ENCODE measurements around the gene RAET1L. TPM values are rescaled to one million over a fixed set of nuclear protein-coding genes. Genes with fewer than 3 reads are reported as not detected.
A peak's percentile ranks its signal among the peaks of the same experiment; 100 is the strongest.
"Not testable (repeated sequence)": the region's sequence is repeated elsewhere in the genome, so short reads cannot be mapped to it uniquely, and the experiment has no call there.

The RAET1L gene, protein sequence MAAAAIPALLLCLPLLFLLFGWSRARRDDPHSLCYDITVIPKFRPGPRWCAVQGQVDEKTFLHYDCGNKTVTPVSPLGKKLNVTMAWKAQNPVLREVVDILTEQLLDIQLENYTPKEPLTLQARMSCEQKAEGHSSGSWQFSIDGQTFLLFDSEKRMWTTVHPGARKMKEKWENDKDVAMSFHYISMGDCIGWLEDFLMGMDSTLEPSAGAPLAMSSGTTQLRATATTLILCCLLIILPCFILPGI
- total RNA-seq, result not detected
- long read RNA-seq, result 0 reads

DNA sequence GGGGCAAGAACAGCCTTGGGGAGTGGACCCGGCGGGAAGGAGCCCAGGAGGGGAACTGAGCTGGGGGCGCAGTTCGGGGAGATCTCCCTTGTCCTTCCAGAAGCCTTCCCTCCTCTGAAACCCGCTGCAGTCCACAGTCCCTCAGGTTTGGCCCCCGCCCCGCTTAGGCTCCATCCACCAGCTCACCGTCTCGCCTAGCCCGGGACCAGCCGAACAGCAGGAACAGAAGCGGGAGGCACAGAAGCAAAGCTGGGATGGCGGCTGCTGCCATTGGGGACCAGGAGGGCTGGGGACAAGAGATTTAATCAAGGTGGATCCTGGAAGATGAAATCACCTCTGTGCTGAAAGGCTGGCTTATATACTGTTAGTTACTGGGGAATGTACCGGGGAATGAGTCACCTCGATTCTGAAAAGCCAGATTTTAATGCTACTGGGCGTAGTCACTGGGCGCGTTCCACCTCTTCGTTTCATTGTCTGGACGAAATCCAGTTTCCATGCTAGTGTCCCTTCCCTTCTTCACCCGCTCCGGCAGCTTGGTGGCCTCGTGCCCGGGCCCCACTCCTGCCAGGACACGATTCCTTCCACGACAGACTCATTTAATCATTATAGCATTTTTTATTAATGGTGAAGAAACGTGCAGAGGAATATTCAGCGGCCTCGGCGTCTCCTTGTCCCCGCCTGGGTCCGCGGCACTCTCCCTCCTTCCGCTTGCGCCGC, at the start of gene RAET1L:
TSS of gene RAET1L (minus strand) at position 332 of the 717 bp plus-strand sequence. CDS start at position 271, 61 bp downstream.
- ATAC-seq (peak; percentile 39), DNase-seq (ENCODE audit: missing footprints) (no peak)
- intact Hi-C loops (cut with DNase I), result no loop called here

GRCh38 chr6:150075034-150075421, 49.7 kb upstream of the RAET1L start:
- ATAC-seq (no peak), DNase-seq (ENCODE audit: missing footprints) (no peak)
- intact Hi-C loops (cut with DNase I), result no loop called here

DNA sequence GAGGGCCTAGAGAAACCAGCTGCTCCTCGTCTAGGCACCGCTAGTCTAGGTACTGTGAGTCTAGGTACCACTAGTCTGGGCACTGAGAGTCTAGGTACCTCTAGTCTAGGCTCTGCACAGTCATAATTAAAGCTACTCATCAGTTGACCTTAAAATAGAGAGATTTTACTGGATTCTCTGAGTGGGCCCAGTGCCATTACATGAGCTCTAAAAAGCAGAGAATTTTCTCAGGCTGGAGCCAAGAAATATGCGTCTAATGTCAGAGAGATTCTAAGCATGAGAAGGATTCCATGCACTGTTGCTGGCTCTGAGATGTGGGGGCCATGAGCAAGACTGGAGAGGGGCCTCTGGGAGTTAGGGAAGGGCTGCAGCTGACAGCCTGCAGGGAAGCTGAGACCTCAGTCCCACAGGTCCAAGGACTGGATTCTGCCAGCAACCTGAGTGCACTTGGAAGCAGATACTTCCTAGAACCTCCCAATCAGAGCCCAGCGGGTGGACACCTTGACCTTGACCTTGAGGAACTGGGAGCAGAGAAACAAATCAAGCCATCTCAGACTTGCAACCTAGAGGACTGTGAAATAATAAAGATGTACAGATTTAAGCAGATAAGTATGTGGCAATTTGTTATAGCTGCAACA, 49.2 kb upstream of the RAET1L start:
- DNase-seq (ENCODE audit: missing footprints); intact Hi-C loops (cut with DNase I): not testable (repeated sequence)

GRCh38 chr6:150072201-150072600, 46.9 kb upstream of the RAET1L start:
- intact Hi-C loops (cut with DNase I), result no loop called here
- ATAC-seq (no peak), DNase-seq (ENCODE audit: missing footprints) (no peak)

More for the DNA sequence above, 49.2 kb upstream of the RAET1L start:
- ATAC-seq, result not testable (repeated sequence)

- ATAC-seq (no peak), DNase-seq (ENCODE audit: missing footprints) (no peak)
- intact Hi-C loops (cut with DNase I), result no loop called here
Measured at GRCh38 chr6:150070236-150070818, 45.0 kb upstream of the RAET1L start.

- ATAC-seq, result no peak
- no peak for DNase-seq (ENCODE audit: missing footprints)
- intact Hi-C loops (cut with DNase I), result no loop called here
Measured at GRCh38 chr6:150069706-150070105, 44.4 kb upstream of the RAET1L start.

GRCh38 chr6:150068720-150069648, 43.7 kb upstream of the RAET1L start, which contains the start of gene ULBP3:
TSS of gene ULBP3 (minus strand) at chr6:150069121. CDS start at chr6:150069066, 55 bp downstream.
- intact Hi-C loops (cut with DNase I), result no loop called here
- DNase-seq (ENCODE audit: missing footprints) (peak; percentile 92), ATAC-seq (peak; percentile 97)

- ATAC-seq (no peak), DNase-seq (ENCODE audit: missing footprints) (no peak)
- intact Hi-C loops (cut with DNase I), result no loop called here
Measured at GRCh38 chr6:150068151-150068550, 42.8 kb upstream of the RAET1L start.

- DNase-seq (ENCODE audit: missing footprints) (no peak), ATAC-seq (no peak)
- intact Hi-C loops (cut with DNase I), result no loop called here
Measured at GRCh38 chr6:150065083-150065482, 39.8 kb upstream of the RAET1L start.

DNA sequence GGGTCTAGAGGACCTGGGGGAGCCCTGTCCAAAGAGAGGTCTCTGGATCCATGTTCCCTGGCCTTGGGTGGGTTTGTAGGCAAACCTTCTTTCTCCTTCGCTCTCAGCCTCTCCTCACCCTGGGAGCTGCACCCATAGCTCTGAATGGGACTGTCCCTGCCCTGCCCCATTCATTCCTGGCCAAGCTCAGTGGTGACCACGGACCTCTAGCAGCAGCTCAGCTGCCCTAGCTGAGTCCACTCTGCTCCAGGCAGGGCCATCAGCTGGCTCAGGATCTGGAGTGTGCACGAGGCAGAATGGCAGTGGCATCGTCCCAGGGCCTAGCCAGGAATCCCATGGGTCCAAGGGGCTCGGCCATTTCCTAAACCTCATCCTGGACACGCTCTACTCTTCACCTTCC, 38.3 kb upstream of the RAET1L start:
- intact Hi-C loops (cut with DNase I), result no loop called here
- ATAC-seq (no peak), DNase-seq (ENCODE audit: missing footprints) (no peak)

- DNase-seq (ENCODE audit: missing footprints); ATAC-seq; intact Hi-C loops (cut with DNase I): not testable (repeated sequence)
Measured at GRCh38 chr6:150059973-150060372, 34.6 kb upstream of the RAET1L start.

DNA sequence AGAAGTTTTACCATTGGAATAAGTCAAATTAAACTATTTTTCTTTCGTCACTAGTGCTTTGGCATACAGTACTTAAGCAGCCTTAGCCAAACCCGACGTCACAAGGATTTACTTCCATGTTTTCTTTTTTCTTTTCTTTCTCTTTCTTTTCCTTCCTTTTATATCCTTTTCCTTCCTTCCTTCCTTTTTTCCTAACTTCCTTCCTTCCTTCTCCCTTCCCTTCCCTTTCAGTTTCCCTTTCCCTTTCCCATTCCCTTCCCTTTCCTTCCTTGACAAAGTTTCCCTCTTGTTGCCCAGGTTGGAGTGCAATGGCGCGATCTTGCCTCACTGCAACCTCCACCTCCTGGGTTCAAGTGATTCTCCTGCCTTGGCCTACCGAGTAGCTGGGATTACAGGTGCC, 33.7 kb upstream of the RAET1L start:
- ATAC-seq (no peak), DNase-seq (ENCODE audit: missing footprints) (no peak)
- intact Hi-C loops (cut with DNase I), result no loop called here

DNA sequence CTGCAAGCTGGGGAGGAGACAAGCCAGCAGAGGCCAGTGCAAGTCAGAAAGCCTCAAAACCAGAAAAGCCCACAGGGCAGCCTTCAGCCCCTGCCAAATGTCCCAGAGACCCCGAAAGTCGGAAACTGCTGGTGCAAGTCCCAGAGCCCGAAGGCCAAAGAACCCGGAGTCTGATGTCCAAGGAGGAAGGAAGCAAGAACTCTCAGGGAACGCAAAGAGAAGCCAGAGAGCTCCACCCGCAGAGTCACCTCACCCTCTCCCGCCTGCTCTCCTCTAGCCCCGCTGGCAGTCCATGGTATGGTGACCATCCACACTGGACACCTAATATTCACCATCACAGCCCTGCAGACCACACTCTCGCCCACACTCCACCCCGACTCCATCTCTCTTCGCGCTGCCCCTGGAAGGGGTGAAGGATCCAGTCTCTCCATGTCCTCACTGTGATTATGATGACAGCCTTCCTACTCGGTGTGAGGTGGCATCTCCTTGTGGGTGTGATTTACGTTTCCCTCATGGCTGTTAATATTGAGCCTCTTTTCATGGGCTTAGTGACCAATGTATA, 33.0 kb upstream of the RAET1L start:
- intact Hi-C loops (cut with DNase I), result no loop called here
- no peak for ATAC-seq
- DNase-seq (ENCODE audit: missing footprints), result peak; percentile 28

DNA sequence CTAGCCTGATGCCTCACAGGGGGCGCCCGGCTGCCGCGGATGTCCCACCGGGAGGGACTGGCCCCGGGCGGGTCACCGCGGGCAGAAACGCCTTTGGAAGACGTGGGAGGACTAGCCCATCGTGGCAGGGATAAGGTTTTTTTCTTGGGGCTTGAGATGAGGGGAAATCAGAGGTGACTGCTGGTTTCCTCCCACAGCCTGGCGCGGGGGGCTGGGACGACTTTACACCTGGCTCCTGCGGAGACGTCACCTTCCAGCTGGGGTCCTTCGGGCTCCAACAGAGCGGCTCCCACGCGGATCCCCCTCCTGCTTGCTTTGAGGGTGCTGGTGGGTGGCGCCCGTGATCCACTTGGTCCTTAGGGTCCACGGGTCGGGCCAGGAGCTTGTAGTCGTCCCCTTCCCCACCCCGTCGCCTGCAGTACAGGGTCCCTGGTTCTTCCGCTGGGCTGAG, 32.2 kb upstream of the RAET1L start:
- no peak for ATAC-seq
- DNase-seq (ENCODE audit: missing footprints), result peak; percentile 55
- intact Hi-C loops (cut with DNase I), result no loop called here

GRCh38 chr6:150056916-150057315, 31.6 kb upstream of the RAET1L start:
- intact Hi-C loops (cut with DNase I), result no loop called here
- no peak for ATAC-seq

DNA sequence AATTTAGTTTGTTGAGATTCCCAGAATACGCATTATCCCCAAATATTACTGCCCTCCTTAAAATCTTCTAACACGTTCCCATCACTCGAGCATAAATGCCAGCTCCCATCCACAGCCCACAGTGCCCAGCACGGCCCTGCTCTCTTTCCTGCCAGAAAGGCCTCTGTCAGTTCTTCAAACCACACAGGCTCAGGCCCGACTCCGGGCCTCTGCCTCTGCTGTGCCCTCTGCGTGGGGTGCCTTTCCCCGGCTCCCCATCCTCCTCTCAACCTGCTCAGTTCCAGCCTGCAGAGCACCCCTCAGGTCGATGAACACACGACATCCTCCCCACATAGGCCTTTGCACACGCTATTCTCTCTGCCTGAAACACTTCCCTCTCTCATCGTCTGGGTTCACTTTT, 30.8 kb upstream of the RAET1L start:
- DNase-seq (ENCODE audit: missing footprints), result no peak
- intact Hi-C loops (cut with DNase I), result no loop called here
- ATAC-seq, result no peak

More at GRCh38 chr6:150056916-150057315, 31.6 kb upstream of the RAET1L start:
- no peak for DNase-seq (ENCODE audit: missing footprints)

- ATAC-seq (no peak), DNase-seq (ENCODE audit: missing footprints) (no peak)
- intact Hi-C loops (cut with DNase I), result no loop called here
Measured at GRCh38 chr6:150055131-150055530, 29.8 kb upstream of the RAET1L start.

- no peak for ATAC-seq
- intact Hi-C loops (cut with DNase I), result no loop called here
- DNase-seq (ENCODE audit: missing footprints), result no peak
Measured at GRCh38 chr6:150053450-150053849, 28.1 kb upstream of the RAET1L start.
